Activated CD4-positive, alpha-beta T cell treated with anti-CD3 and anti-CD28 coated beads, Interleukin-10, Interleukin-2, amounts not matched to agents 100 ng/mL and 50 ng/mL, durations not matched to agents 16 hours and 8 hours (primary cell): ENCODE measurements around the gene IFIT3.
"Not testable (repeated sequence)": the region's sequence is repeated elsewhere in the genome, so short reads cannot be mapped to it uniquely, and the experiment has no call there.

ENCODE experiments used
- DNase-seq: peaks from one replicate; pipeline ENCODE4 v3.0.0-alpha.2; 2020

Gene IFIT3

GRCh38 chr10:89304446-89304845, 23.4 kb upstream of the IFIT3 start:
- DNase-seq = no peak

- DNase-seq = no peak
These were observed 22.9 kb upstream of the IFIT3 start for GRCh38 chr10:89304925-89305324.

GRCh38 chr10:89305766-89306433, 21.9 kb upstream of the IFIT3 start:
- DNase-seq = no peak

- DNase-seq = no peak
These were observed 21.1 kb upstream of the IFIT3 start for GRCh38 chr10:89306434-89307268.

GRCh38 chr10:89307269-89307577, 20.6 kb upstream of the IFIT3 start:
- no peak for DNase-seq

GRCh38 chr10:89308266-89308665, 19.5 kb upstream of the IFIT3 start:
- DNase-seq = no peak

GRCh38 chr10:89308736-89309135, 19.1 kb upstream of the IFIT3 start:
- DNase-seq = no peak

- DNase-seq = no peak
These were observed 18.4 kb upstream of the IFIT3 start for GRCh38 chr10:89309156-89310055.

- DNase-seq = no peak
These were observed 17.5 kb upstream of the IFIT3 start for GRCh38 chr10:89310056-89310893.

GRCh38 chr10:89312973-89313372, 14.8 kb upstream of the IFIT3 start:
- DNase-seq = no peak

- no peak for DNase-seq
These were observed 13.1 kb upstream of the IFIT3 start for GRCh38 chr10:89314676-89315075.

- not testable (repeated sequence) for DNase-seq
These were observed 9.8 kb upstream of the IFIT3 start for GRCh38 chr10:89318047-89318446.

- not testable (repeated sequence) for DNase-seq
These were observed 2.7 kb upstream of the IFIT3 start for GRCh38 chr10:89325081-89325480.

GRCh38 chr10:89325856-89326255, 1.9 kb upstream of the IFIT3 start:
- not testable (repeated sequence) for DNase-seq

- no peak for DNase-seq
These were observed 1.4 kb downstream of the IFIT3 start for GRCh38 chr10:89329151-89329550.

- not testable (repeated sequence) for DNase-seq
These were observed 2.2 kb downstream of the IFIT3 start for GRCh38 chr10:89330014-89330413.

- DNase-seq = no peak
These were observed 2.9 kb downstream of the IFIT3 start for GRCh38 chr10:89330537-89331212.

- not testable (repeated sequence) for DNase-seq
These were observed 3.8 kb downstream of the IFIT3 start for GRCh38 chr10:89331487-89332122.

GRCh38 chr10:89332123-89332633, 4.4 kb downstream of the IFIT3 start:
- DNase-seq = peak; percentile 64

- no peak for DNase-seq
These were observed 7.4 kb downstream of the IFIT3 start for GRCh38 chr10:89335226-89335625.

GRCh38 chr10:89336241-89336640, 8.4 kb downstream of the IFIT3 start:
- no peak for DNase-seq
